A549 (cell line): ENCODE measurements around the gene TFF2. TPM values are rescaled to one million over a fixed set of nuclear protein-coding genes. Genes with fewer than 3 reads are reported as not detected.

Experiments used
- ATAC-seq, 2 experiments: fragments of 200-7000 bp in 1 of 2; fragments of >200 bp in 1 of 2; cut with Nextera tagmentation in 1 of 2; cut with Tn5 transposase in 1 of 2; 3 replicates each; pipeline versions ENCODE4 v1.8.0 to v1.9.1; 2018 to 2020; ENCODE audit warnings: mild to moderate bottlenecking in 1 of 2, moderate library complexity in 1 of 2
- CTCF ChIA-PET: fragments of 300-600 bp; sonication (Branson Sonifier 250); formaldehyde crosslinking; extraction: SDS; loops from one replicate; lab custom pipeline; 2021; ENCODE audit warnings: antibody characterized with exemption, inconsistent platforms; lab: Yijun Ruan, JAX
- POLR2A ChIA-PET: fragments of 350-600 bp; formaldehyde crosslinking; extraction: SDS; loops from one replicate; lab custom pipeline; 2021; ENCODE audit warnings: antibody characterized with exemption, inconsistent platforms; lab: Yijun Ruan, JAX
- DNase-seq, 2 experiments: peaks; one replicate each; pipeline versions ENCODE4 v3.0.0 to v3.0.0-alpha.2; 2011 to 2016; ENCODE audit warnings: low read depth in 1 of 2, low spot score in 1 of 2
- FAIRE-seq: peaks from 2 replicates; lab custom pipeline; 2011; peaks lifted over from hg19 to GRCh38; lab: Jason Lieb, UNC
- H3K27ac ChIP-seq, 2 experiments: fragments of >200 bp; sonication (Bioruptor Twin); formaldehyde crosslinking; 3 replicates each; pipeline ENCODE4 v1.5.1; 2016 to 2017
- H3K4me1 ChIP-seq: fragments of >200 bp; sonication (Bioruptor Twin); formaldehyde crosslinking; 3 replicates; pipeline ENCODE4 v1.6.1; 2016
- H3K4me2 ChIP-seq: fragments of >200 bp; sonication (Bioruptor Twin); formaldehyde crosslinking; 3 replicates; pipeline ENCODE4 v1.6.1; 2016
- H3K4me3 ChIP-seq: fragments of >200 bp; sonication (Bioruptor Twin); formaldehyde crosslinking; 3 replicates; pipeline ENCODE4 v1.5.1; 2016
- H3K9me3 ChIP-seq: fragments of >200 bp; sonication (Bioruptor Twin); formaldehyde crosslinking; 3 replicates; pipeline ENCODE4 v1.6.1; 2016
- BHLHE40 ChIP-seq: IDR thresholded peaks from 2 replicates; pipeline ENCODE4 v1.6.1; 2012; ENCODE audit warnings: low read depth, low read length, inconsistent platforms
- CBX2 ChIP-seq: fragments of 200-600 bp; sonication (generic); IDR thresholded peaks from 2 replicates; pipeline ENCODE4 v1.6.1; 2016; ENCODE audit warnings: low read depth, mild to moderate bottlenecking, borderline replicate concordance
- CBX8 ChIP-seq: fragments of 200-600 bp; sonication (generic); IDR thresholded peaks from 2 replicates; pipeline ENCODE4 v1.6.1; 2016
- EHF ChIP-seq: fragments of 250-450 bp; sonication (Bioruptor Pico); IDR thresholded peaks from 2 replicates; pipeline ENCODE4 v1.5.0; 2020; ENCODE audit warnings: mild to moderate bottlenecking
- ESRRA ChIP-seq: fragments of 150-350 bp; IDR thresholded peaks from 2 replicates; pipeline ENCODE4 v1.6.1; 2014; ENCODE audit warnings: mild to moderate bottlenecking, low read length, borderline replicate concordance
- HEYL ChIP-seq: fragments of 250-450 bp; sonication (Bioruptor Pico); IDR thresholded peaks from 2 replicates; pipeline ENCODE4 v1.8.0; 2021; ENCODE audit warnings: mild to moderate bottlenecking, moderate library complexity
- HOXB5 ChIP-seq: fragments of 250-450 bp; sonication (Bioruptor Pico); IDR thresholded peaks from 2 replicates; pipeline ENCODE4 v1.5.0; 2020; ENCODE audit warnings: mild to moderate bottlenecking, moderate library complexity
- KDM1A ChIP-seq: fragments of 200-600 bp; sonication (generic); IDR thresholded peaks from 2 replicates; pipeline ENCODE4 v1.6.1; 2016; ENCODE audit warnings: low read depth, mild to moderate bottlenecking
- MAZ ChIP-seq: fragments of 150-350 bp; IDR thresholded peaks from 2 replicates; pipeline ENCODE4 v1.6.1; 2014; ENCODE audit warnings: antibody characterized with exemption, low read depth, low read length, borderline replicate concordance
- MYC ChIP-seq: IDR thresholded peaks from 2 replicates; pipeline ENCODE4 v1.6.1; 2012; ENCODE audit warnings: mild to moderate bottlenecking, inconsistent platforms, low read length, improper control_type of control experiment, borderline replicate concordance
- PHF8 ChIP-seq: fragments of 200-600 bp; sonication (generic); IDR thresholded peaks from 2 replicates; pipeline ENCODE4 v1.6.1; 2016; ENCODE audit warnings: low read depth, mild to moderate bottlenecking, antibody characterized with exemption, moderate library complexity, borderline replicate concordance
- POLR2AphosphoS2 ChIP-seq: conservative IDR thresholded peaks from 2 replicates; pipeline ENCODE4 v1.6.1; 2012; ENCODE audit warnings: low read length, improper control_type of control experiment, inconsistent platforms
- RFX5 ChIP-seq: fragments of 450-650 bp; IDR thresholded peaks from 2 replicates; pipeline ENCODE4 v1.7.1; 2014; ENCODE audit warnings: antibody characterized with exemption, mild to moderate bottlenecking, moderate library complexity
- RNF2 ChIP-seq: fragments of 200-600 bp; sonication (generic); IDR thresholded peaks from 2 replicates; pipeline ENCODE4 v1.6.1; 2016; ENCODE audit warnings: low read depth, mild to moderate bottlenecking, antibody characterized with exemption, moderate library complexity, borderline replicate concordance
- TFCP2L1 ChIP-seq: fragments of 250-450 bp; sonication (Bioruptor Pico); IDR thresholded peaks from 2 replicates; pipeline ENCODE4 v1.5.0; 2021; ENCODE audit warnings: mild to moderate bottlenecking
- TP53 ChIP-seq: fragments of 250-450 bp; sonication (Bioruptor Pico); IDR thresholded peaks from 2 replicates; pipeline ENCODE4 v1.5.0; 2021; ENCODE audit warnings: mild to moderate bottlenecking, moderate library complexity
- WGBS: methylation state at CpG from one replicate; pipeline ENCODE4 v1.1.6; 2017; ENCODE audit errors: missing lambda C conversion rate; 5-methylcytosine and 5-hydroxymethylcytosine counted together
- polyA plus RNA-seq, 4 experiments: library from polyadenylated mRNA; depleted of rRNA in 3 of 4; stranded (reverse); fragments of >200 nt; fragmentation: RNase III in 1 of 4; extraction: RNeasy Plus Mini Kit Qiagen cat#74134 plus additional on column Dnase treatment in 1 of 4; gene quantifications; 2 replicates in 3 of 4; 3 replicates in 1 of 4; pipeline ENCODE4 v1.2.3, GENCODE V29; 2011 to 2017
- TF ChIP-seq, protein P1 (sequence below): fragments of 450-650 bp; IDR thresholded peaks from 2 replicates; pipeline ENCODE4 v1.6.1; 2014; ENCODE audit warnings: antibody characterized with exemption
- TF ChIP-seq, protein P2 (sequence below): fragments of >200 bp; sonication (Bioruptor Twin); formaldehyde crosslinking; IDR thresholded peaks from 3 replicates; pipeline ENCODE4 v1.6.1; 2016
- TF ChIP-seq, protein P3 (sequence below): fragments of 200-600 bp; sonication (generic); IDR thresholded peaks from 2 replicates; pipeline ENCODE4 v1.6.1; 2016; ENCODE audit warnings: antibody characterized with exemption, mild to moderate bottlenecking, moderate library complexity
- TF ChIP-seq, protein P4 (sequence below): fragments of >200 bp; sonication (Bioruptor Twin); formaldehyde crosslinking; IDR thresholded peaks from 3 replicates; pipeline ENCODE4 v1.5.1; 2016

TFF2 gene
- polyA plus RNA-seq, 2 of the 4 experiments (the other 2 are of a cell fraction) = not detected

DNA sequence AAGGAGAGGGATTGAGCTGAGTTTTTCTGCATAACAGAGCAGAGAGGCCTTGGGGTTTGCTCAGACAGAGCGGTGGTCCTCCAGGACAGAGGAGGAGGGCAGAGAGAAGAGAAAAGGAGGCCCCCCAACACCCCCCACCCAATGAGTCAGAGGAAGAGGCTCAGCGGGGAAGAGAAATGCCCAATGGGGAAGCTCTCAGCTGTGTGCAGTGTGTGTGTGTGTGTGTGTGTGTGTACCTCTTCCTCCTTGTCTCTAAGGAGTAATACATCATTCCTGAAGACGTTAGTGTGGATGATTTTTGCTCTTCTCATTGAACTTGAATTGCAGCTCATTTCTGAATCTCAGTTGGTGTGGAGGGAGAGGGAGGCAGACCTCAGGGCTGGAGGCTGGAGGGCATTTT is 36.4 kb upstream of the TFF2 start:
- ChIA-PET CTCF (interaction anchor here (0.9 kb wide), 1 partner anchor 63 kb away, joined by 3 read pairs; no protein-coding TSS in a partner anchor), POLR2A (interaction anchor here (0.6 kb wide), 1 partner anchor 290 kb away, joined by 3 read pairs; no protein-coding TSS in a partner anchor)
- TF ChIP-seq MYC (no peak), TP53 (CRISPR knock-in tag) (no peak), TFCP2L1 (no peak), HOXB5 (CRISPR knock-in tag) (no peak), PHF8 (no peak), ESRRA (no peak), RNF2 (no peak), RFX5 (no peak), EHF (CRISPR knock-in tag) (no peak)
- TF ChIP-seq, protein P1, sequence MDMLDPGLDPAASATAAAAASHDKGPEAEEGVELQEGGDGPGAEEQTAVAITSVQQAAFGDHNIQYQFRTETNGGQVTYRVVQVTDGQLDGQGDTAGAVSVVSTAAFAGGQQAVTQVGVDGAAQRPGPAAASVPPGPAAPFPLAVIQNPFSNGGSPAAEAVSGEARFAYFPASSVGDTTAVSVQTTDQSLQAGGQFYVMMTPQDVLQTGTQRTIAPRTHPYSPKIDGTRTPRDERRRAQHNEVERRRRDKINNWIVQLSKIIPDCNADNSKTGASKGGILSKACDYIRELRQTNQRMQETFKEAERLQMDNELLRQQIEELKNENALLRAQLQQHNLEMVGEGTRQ = no peak
- TF ChIP-seq, protein P2, sequence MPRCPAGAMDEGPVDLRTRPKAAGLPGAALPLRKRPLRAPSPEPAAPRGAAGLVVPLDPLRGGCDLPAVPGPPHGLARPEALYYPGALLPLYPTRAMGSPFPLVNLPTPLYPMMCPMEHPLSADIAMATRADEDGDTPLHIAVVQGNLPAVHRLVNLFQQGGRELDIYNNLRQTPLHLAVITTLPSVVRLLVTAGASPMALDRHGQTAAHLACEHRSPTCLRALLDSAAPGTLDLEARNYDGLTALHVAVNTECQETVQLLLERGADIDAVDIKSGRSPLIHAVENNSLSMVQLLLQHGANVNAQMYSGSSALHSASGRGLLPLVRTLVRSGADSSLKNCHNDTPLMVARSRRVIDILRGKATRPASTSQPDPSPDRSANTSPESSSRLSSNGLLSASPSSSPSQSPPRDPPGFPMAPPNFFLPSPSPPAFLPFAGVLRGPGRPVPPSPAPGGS = no peak
- TF ChIP-seq, protein P3, sequence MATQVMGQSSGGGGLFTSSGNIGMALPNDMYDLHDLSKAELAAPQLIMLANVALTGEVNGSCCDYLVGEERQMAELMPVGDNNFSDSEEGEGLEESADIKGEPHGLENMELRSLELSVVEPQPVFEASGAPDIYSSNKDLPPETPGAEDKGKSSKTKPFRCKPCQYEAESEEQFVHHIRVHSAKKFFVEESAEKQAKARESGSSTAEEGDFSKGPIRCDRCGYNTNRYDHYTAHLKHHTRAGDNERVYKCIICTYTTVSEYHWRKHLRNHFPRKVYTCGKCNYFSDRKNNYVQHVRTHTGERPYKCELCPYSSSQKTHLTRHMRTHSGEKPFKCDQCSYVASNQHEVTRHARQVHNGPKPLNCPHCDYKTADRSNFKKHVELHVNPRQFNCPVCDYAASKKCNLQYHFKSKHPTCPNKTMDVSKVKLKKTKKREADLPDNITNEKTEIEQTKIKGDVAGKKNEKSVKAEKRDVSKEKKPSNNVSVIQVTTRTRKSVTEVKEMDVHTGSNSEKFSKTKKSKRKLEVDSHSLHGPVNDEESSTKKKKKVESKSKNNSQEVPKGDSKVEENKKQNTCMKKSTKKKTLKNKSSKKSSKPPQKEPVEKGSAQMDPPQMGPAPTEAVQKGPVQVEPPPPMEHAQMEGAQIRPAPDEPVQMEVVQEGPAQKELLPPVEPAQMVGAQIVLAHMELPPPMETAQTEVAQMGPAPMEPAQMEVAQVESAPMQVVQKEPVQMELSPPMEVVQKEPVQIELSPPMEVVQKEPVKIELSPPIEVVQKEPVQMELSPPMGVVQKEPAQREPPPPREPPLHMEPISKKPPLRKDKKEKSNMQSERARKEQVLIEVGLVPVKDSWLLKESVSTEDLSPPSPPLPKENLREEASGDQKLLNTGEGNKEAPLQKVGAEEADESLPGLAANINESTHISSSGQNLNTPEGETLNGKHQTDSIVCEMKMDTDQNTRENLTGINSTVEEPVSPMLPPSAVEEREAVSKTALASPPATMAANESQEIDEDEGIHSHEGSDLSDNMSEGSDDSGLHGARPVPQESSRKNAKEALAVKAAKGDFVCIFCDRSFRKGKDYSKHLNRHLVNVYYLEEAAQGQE = no peak
- WGBS = 44% methylated on average over 3 of the region's 3 CpGs
- Histone ChIP-seq H3K4me1 (no peaks in the 10 kb centered on the region), H3K27ac (no peak overlapping the region), H3K4me2 (no peak overlapping the region), H3K4me3 (no peak overlapping the region), H3K9me3 (peaks cover 2% of the 10 kb centered on the region; the same call in 1 of the 3 replicates)
- FAIRE-seq = no peak
- DNase-seq = no peak
- no peak for ATAC-seq

DNA sequence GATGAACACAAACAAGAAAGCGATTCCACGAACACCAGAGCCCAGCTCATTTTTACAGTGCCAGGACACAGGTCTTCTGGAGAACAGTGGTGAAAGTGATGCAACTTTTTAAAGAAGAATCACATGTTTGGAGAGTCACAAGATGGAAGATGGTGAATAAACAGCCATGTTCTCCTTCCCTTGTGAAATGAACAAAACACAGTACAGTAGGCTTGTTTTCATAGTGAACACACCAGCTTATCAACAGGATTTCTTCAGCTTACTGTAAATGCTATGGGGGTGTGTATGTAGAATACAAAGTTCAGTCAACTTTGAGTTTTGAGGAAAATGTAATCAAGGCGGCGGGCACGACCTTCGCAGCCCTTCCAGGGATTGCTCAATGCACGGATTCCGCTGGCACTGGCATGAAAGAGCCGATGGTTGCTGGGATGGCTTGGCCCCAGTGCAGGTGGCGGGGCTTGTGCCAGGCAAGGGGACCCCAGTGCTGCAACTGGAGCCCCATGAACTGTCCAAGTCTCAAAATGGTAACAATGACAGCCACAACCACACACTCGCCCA is 35.3 kb upstream of the TFF2 start:
- TF ChIP-seq MAZ (no peak), KDM1A (no peak), CBX2 (no peak), RNF2 (no peak), CBX8 (no peak), HEYL (no peak), POLR2AphosphoS2 (no peak), BHLHE40 (no peak), EHF (CRISPR knock-in tag) (no peak), PHF8 (no peak), MYC (no peak)
- TF ChIP-seq, protein P4, sequence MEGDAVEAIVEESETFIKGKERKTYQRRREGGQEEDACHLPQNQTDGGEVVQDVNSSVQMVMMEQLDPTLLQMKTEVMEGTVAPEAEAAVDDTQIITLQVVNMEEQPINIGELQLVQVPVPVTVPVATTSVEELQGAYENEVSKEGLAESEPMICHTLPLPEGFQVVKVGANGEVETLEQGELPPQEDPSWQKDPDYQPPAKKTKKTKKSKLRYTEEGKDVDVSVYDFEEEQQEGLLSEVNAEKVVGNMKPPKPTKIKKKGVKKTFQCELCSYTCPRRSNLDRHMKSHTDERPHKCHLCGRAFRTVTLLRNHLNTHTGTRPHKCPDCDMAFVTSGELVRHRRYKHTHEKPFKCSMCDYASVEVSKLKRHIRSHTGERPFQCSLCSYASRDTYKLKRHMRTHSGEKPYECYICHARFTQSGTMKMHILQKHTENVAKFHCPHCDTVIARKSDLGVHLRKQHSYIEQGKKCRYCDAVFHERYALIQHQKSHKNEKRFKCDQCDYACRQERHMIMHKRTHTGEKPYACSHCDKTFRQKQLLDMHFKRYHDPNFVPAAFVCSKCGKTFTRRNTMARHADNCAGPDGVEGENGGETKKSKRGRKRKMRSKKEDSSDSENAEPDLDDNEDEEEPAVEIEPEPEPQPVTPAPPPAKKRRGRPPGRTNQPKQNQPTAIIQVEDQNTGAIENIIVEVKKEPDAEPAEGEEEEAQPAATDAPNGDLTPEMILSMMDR = no peak
- TF ChIP-seq, protein P2 = no peak
- H3K9me3 ChIP-seq = peaks cover 9% of the 10 kb centered on the region; the same call in 2 of the 3 replicates
- FAIRE-seq (no peak), DNase-seq (no peak), ATAC-seq (no peak)
- H3K27ac ChIP-seq = no peak overlapping the region
- no peaks in the 10 kb centered on the region for H3K4me1 ChIP-seq
- CTCF ChIA-PET = no interaction called here
- 83% methylated on average over 11 of the region's 11 CpGs for WGBS
- no peak overlapping the region for H3K4me3 ChIP-seq
- POLR2A ChIA-PET = no interaction called here
- no peak overlapping the region for H3K4me2 ChIP-seq
